Activated B cell treated with CpG ODN at 0.5 μM for 24 hours (primary cell): Measurements from ENCODE around the gene DDX52. TPM values are rescaled to one million over a fixed set of nuclear protein-coding genes. Genes with fewer than 3 reads are reported as not detected.

Source experiments
- ATAC-seq: fragments of 200-7000 bp; cut with Tn5 transposase; one replicate; pipeline ENCODE4 v1.10.0; 2021; ENCODE audit warnings: low read depth, mild to moderate bottlenecking, moderate library complexity
- CTCF ChIA-PET: fragments of 350-600 bp; sonication (Branson Sonifier 250); formaldehyde crosslinking; loops from one replicate; lab custom pipeline; 2021; ENCODE audit warnings: antibody characterized with exemption; lab: Charles Lee
- POLR2A ChIA-PET: fragments of 350-600 bp; sonication (Branson Sonifier 250); formaldehyde crosslinking; loops from one replicate; lab custom pipeline; 2021; ENCODE audit warnings: antibody characterized with exemption; lab: Charles Lee
- DNase-seq: peaks from one replicate; pipeline ENCODE4 v3.0.0; 2022
- H3K27ac Mint-ChIP-seq: one replicate; pipeline ENCODE4 v1.8.0; 2020; ENCODE audit warnings: mixed read lengths
- H3K27me3 Mint-ChIP-seq: one replicate; pipeline ENCODE4 v1.8.0; 2021; ENCODE audit warnings: mixed read lengths
- H3K36me3 Mint-ChIP-seq: one replicate; pipeline ENCODE4 v1.8.0; 2021; ENCODE audit warnings: low read depth, mixed read lengths
- H3K4me1 Mint-ChIP-seq: one replicate; pipeline ENCODE4 v1.8.0; 2021; ENCODE audit warnings: mixed read lengths
- H3K4me3 Mint-ChIP-seq: one replicate; pipeline ENCODE4 v1.8.0; 2020; ENCODE audit warnings: mild to moderate bottlenecking, mixed read lengths
- H3K9me3 Mint-ChIP-seq: one replicate; pipeline ENCODE4 v1.8.0; 2020; ENCODE audit warnings: mixed read lengths
- CTCF ChIP-seq: fragments of 200-600 bp; IDR thresholded peaks from one replicate; pipeline ENCODE4 v1.8.0; 2022; ENCODE audit warnings: antibody characterized with exemption, mild to moderate bottlenecking
- intact Hi-C: fragments of 100-400 bp; cut with micrococcal nuclease; formaldehyde crosslinking; loops from one replicate; pipeline ENCODE4 v1.15.1; 2024
- total RNA-seq: library from RNA; stranded (reverse); gene quantifications from 2 replicates; pipeline ENCODE4 v1.2.3, GENCODE V29; 2022

The DDX52 gene
- total RNA-seq, 1 donor from 2014 or later: 39.9 TPM

DNA sequence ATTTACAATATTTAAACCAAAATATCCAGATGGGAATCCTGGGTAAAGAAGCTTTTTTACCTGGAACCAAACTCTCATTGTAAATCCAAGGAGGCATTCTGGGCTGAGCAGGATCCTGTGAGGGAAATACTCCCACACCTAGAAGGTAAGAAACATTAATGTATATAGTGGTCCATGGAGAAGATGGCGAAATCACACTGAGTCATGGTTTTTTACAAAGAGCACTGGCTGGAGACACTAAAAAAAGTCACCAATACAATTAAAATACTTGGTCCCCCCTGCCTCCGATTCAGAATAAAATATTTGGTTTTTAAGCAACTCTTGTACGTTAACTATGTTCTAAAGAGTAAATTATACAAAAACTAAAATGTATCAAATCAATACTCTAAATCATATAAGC is 67.0 kb downstream of the DDX52 start:
- H3K27ac Mint-ChIP-seq: no peak overlapping the region
- H3K9me3 Mint-ChIP-seq: peaks cover 9% of the 10 kb centered on the region
- peaks cover 74% of the 10 kb centered on the region for H3K36me3 Mint-ChIP-seq
- intact Hi-C loops: no loop called here
- ATAC-seq (no peak), DNase-seq (no peak)
- peaks cover 3% of the 10 kb centered on the region for H3K4me1 Mint-ChIP-seq
- H3K4me3 Mint-ChIP-seq: no peak overlapping the region
- POLR2A ChIA-PET: no interaction called here
- CTCF ChIA-PET: no interaction called here
- H3K27me3 Mint-ChIP-seq: no peaks in the 10 kb centered on the region
- TF ChIP-seq CTCF: no peak

GRCh38 chr17:37574427-37574826 is 68.8 kb downstream of the DDX52 start:
- Mint-ChIP-seq H3K9me3 (peaks cover 9% of the 10 kb centered on the region), H3K4me1 (peaks cover 3% of the 10 kb centered on the region), H3K27me3 (no peaks in the 10 kb centered on the region), H3K36me3 (peaks cover 79% of the 10 kb centered on the region), H3K4me3 (no peak overlapping the region), H3K27ac (no peak overlapping the region)
- CTCF ChIA-PET: no interaction called here
- ATAC-seq (no peak), DNase-seq (no peak)
- TF ChIP-seq CTCF: no peak
- intact Hi-C loops: no loop called here
- POLR2A ChIA-PET: no interaction called here

GRCh38 chr17:37571674-37572073 is 71.6 kb downstream of the DDX52 start:
- POLR2A ChIA-PET: no interaction called here
- peaks cover 3% of the 10 kb centered on the region for H3K4me1 Mint-ChIP-seq
- CTCF ChIA-PET: no interaction called here
- intact Hi-C loops: no loop called here
- DNase-seq (no peak), ATAC-seq (no peak)
- peaks cover 83% of the 10 kb centered on the region for H3K36me3 Mint-ChIP-seq
- H3K27ac Mint-ChIP-seq: no peak overlapping the region
- no peak for TF ChIP-seq CTCF
- H3K9me3 Mint-ChIP-seq: peaks cover 9% of the 10 kb centered on the region
- H3K4me3 Mint-ChIP-seq: no peak overlapping the region
- no peaks in the 10 kb centered on the region for H3K27me3 Mint-ChIP-seq

DNA sequence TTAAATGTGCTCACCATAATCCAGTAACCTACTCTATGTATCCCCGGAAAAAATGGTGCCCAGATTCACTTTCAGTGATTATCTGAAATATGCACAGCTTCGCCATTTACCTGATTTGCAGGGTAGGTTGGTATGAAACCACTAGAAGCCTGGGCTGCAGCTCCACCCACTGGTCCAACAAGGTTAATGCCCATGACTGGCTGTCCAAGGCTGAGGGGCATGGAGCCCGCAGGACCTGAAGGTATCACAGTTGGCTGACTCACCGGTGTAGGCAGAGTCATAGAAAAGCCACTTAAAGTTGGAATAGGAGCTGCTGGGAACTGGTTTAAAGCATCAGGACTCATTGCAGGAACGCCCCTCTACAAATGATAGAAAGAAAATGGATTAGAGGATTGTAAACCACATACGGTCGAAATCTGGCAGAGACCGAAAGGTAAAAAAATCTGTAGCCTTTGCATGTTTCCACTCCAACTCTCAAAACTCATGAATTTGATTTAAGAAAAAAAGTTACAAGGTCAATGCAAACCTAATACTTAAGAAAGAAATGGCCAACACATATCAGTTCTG is 72.6 kb downstream of the DDX52 start:
- TF ChIP-seq CTCF: no peak
- Mint-ChIP-seq H3K4me1 (peaks cover 3% of the 10 kb centered on the region), H3K27me3 (no peaks in the 10 kb centered on the region), H3K27ac (no peak overlapping the region), H3K9me3 (peaks cover 9% of the 10 kb centered on the region), H3K36me3 (peaks cover 80% of the 10 kb centered on the region), H3K4me3 (no peak overlapping the region)
- ATAC-seq (no peak), DNase-seq (no peak)
- POLR2A ChIA-PET: no interaction called here
- intact Hi-C loops: no loop called here
- CTCF ChIA-PET: interaction anchor here (0.9 to 2.1 kb wide), 4 partner anchors 8 to 221 kb away, joined by 3 to 4 read pairs (median 4); no protein-coding TSS in a partner anchor

DNA sequence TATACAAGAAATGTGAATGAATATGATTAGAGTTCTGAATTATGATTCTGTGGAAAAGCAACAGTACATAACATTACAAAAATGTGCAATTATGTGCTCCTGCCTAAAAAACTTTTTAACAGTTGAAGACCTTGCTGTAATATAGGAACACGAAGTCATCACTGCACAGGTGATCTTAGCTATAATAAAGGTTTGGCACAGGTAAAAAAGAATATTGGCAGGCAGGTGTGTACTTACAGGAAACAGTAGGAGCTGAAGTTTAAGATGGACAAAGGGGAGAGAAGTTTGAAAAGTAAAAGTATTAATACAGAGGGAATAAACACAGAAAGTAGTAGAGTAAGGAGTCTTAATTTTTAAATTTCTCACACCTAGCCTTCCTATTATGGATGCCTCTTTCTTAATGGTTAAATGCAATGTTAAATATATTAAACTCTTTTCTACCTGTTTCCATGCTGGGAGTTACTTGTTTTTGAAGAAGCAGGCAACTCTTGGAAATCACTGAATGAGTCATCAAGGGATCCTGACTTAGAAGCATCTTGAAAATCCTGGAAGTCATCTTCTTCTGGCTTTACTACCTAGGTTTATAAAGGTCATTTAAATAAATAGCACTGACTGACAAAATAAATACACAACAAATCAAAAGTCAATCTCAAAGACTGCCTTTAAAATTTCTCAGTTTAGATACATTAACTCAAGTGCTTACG is 74.7 kb downstream of the DDX52 start:
- ATAC-seq (no peak), DNase-seq (no peak)
- no peak overlapping the region for H3K27ac Mint-ChIP-seq
- H3K4me1 Mint-ChIP-seq: peaks cover 3% of the 10 kb centered on the region
- ChIA-PET POLR2A (interaction anchor here (0.7 kb wide), 1 partner anchor 11 kb away, joined by 8 read pairs; no protein-coding TSS in a partner anchor), CTCF (interaction anchor here (0.9 to 2.1 kb wide), 2 partner anchors 16 to 56 kb away, joined by 3 to 4 read pairs; no protein-coding TSS in a partner anchor)
- peaks cover 77% of the 10 kb centered on the region for H3K36me3 Mint-ChIP-seq
- H3K27me3 Mint-ChIP-seq: no peaks in the 10 kb centered on the region
- no peak overlapping the region for H3K4me3 Mint-ChIP-seq
- intact Hi-C loops: no loop called here
- H3K9me3 Mint-ChIP-seq: no peaks in the 10 kb centered on the region
- TF ChIP-seq CTCF: no peak
